ENCODE data around the gene RERG. TPM values are rescaled to one million over a fixed set of nuclear protein-coding genes. Genes with fewer than 3 reads are reported as not detected.

The RERG gene
- total RNA-seq, 1 donor from 2014 or later, result 19.6 TPM

GRCh38 chr12:15256761-15257160 lies 35.5 kb upstream of the RERG start:
- ATAC-seq (peak; percentile 64), DNase-seq (no peak)
- no peaks in the 10 kb centered on the region for H3K27me3 ChIP-seq
- no peaks in the 10 kb centered on the region for H3K9me3 ChIP-seq
- TF ChIP-seq, protein P1, sequence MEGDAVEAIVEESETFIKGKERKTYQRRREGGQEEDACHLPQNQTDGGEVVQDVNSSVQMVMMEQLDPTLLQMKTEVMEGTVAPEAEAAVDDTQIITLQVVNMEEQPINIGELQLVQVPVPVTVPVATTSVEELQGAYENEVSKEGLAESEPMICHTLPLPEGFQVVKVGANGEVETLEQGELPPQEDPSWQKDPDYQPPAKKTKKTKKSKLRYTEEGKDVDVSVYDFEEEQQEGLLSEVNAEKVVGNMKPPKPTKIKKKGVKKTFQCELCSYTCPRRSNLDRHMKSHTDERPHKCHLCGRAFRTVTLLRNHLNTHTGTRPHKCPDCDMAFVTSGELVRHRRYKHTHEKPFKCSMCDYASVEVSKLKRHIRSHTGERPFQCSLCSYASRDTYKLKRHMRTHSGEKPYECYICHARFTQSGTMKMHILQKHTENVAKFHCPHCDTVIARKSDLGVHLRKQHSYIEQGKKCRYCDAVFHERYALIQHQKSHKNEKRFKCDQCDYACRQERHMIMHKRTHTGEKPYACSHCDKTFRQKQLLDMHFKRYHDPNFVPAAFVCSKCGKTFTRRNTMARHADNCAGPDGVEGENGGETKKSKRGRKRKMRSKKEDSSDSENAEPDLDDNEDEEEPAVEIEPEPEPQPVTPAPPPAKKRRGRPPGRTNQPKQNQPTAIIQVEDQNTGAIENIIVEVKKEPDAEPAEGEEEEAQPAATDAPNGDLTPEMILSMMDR (IDR thresholded peaks at IDR 0.05), result no peak
- no peaks in the 10 kb centered on the region for H3K36me3 ChIP-seq
- H3K27ac ChIP-seq, result no peak overlapping the region
- no peaks in the 10 kb centered on the region for H3K4me1 ChIP-seq
- no peak overlapping the region for H3K4me3 ChIP-seq
- intact Hi-C loops (cut with DNase I), result no loop called here

DNA sequence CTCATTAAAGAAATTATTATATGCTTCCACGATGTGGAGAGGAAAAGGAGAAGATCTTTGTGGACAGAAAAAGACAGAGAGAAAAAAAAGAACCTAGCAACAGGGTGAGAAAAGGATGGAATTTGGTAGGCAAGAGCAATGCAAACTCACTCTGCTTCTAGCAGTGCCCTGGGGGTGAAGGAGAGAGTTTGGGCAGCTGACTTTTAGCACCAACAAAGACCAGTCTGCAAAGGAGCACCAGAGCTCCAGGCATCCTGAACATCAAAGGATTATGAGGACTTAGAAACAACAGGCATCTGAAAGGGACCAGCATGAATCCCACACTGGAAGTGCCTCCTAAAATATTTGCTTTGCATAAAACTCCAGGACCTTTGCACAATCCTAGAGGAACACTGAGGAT lies 32.8 kb upstream of the RERG start:
- intact Hi-C loops (cut with DNase I), result no loop called here
- TF ChIP-seq, protein P1 (IDR thresholded peaks at IDR 0.05), result no peak
- Histone ChIP-seq H3K4me3 (no peak overlapping the region), H3K9me3 (no peaks in the 10 kb centered on the region), H3K27ac (no peak overlapping the region), H3K36me3 (no peaks in the 10 kb centered on the region), H3K4me1 (no peaks in the 10 kb centered on the region), H3K27me3 (no peaks in the 10 kb centered on the region)
- DNase-seq (no peak), ATAC-seq (no peak)

GRCh38 chr12:15244926-15245325 lies 23.7 kb upstream of the RERG start:
- H3K27ac ChIP-seq, result no peak overlapping the region
- no peaks in the 10 kb centered on the region for H3K4me1 ChIP-seq
- no peaks in the 10 kb centered on the region for H3K36me3 ChIP-seq
- no peak for ATAC-seq
- H3K4me3 ChIP-seq, result no peak overlapping the region
- H3K9me3 ChIP-seq, result no peaks in the 10 kb centered on the region
- TF ChIP-seq, protein P1 (IDR thresholded peaks at IDR 0.05), result no peak
- H3K27me3 ChIP-seq, result peaks cover 9% of the 10 kb centered on the region
- intact Hi-C loops (cut with DNase I), result no loop called here
- no peak for DNase-seq

DNA sequence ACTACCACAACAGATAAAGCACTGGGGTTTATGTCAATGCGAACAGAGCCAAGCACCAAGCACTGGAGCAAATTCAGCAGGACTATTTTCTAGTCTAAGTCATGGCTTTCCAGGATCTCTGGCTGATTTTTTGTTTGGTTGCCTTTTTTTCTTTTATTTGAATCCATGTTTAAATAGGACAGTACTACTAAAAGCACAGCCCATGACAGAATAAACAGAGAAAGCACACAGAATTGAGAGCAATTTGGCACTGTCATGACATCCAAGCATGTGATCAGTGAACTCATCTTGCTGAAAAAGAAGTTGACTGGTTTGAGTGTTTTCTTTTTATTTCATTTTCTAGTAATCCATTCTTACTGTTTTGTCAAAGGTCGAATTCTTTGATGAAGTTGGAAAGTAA lies 23.1 kb upstream of the RERG start:
- Histone ChIP-seq H3K27me3 (peaks cover 9% of the 10 kb centered on the region), H3K9me3 (no peaks in the 10 kb centered on the region), H3K4me1 (no peaks in the 10 kb centered on the region), H3K36me3 (no peaks in the 10 kb centered on the region), H3K4me3 (no peak overlapping the region), H3K27ac (no peak overlapping the region)
- intact Hi-C loops (cut with DNase I), result no loop called here
- DNase-seq (no peak), ATAC-seq (no peak)
- TF ChIP-seq, protein P1 (IDR thresholded peaks at IDR 0.05), result no peak

GRCh38 chr12:15243102-15243501 lies 21.9 kb upstream of the RERG start:
- DNase-seq (no peak), ATAC-seq (no peak)
- H3K27ac ChIP-seq, result no peak overlapping the region
- H3K4me3 ChIP-seq, result no peak overlapping the region
- peaks cover 15% of the 10 kb centered on the region for H3K27me3 ChIP-seq
- H3K9me3 ChIP-seq, result no peaks in the 10 kb centered on the region
- TF ChIP-seq, protein P1 (IDR thresholded peaks at IDR 0.05), result no peak
- H3K36me3 ChIP-seq, result no peaks in the 10 kb centered on the region
- H3K4me1 ChIP-seq, result no peaks in the 10 kb centered on the region
- intact Hi-C loops (cut with DNase I), result no loop called here

DNA sequence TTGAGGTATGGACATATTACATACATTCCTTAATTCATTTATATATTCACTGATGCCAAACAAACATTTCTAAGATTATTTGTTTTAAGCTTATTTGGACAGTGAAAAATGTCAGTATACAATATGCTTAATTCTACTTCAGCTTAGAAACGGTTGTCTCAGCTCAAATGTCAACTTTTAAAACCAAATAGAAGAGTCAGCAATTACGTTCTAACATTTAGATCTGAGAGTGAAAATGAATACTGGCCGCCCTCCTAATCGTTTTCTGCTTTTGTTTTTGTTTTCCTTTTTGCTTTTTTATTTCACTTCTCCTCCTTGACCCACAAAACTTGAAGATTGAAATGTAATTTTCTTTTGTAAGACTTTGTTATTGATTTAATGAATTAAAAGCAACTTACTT lies 19.7 kb upstream of the RERG start:
- Histone ChIP-seq H3K4me3 (no peak overlapping the region), H3K9me3 (no peaks in the 10 kb centered on the region), H3K27me3 (peaks cover 7% of the 10 kb centered on the region), H3K36me3 (no peaks in the 10 kb centered on the region), H3K4me1 (no peaks in the 10 kb centered on the region), H3K27ac (no peak overlapping the region)
- TF ChIP-seq, protein P1 (IDR thresholded peaks at IDR 0.05), result no peak
- ATAC-seq, result no peak
- intact Hi-C loops (cut with DNase I), result no loop called here
- no peak for DNase-seq

Data from upper lobe of right lung (tissue), 1 donor.